Chondrocyte (in vitro differentiated cells): ENCODE measurements around the gene ZC3HAV1L. TPM values are rescaled to one million over a fixed set of nuclear protein-coding genes. Genes with fewer than 3 reads are reported as not detected.
A peak's percentile ranks its signal among the peaks of the same experiment; 100 is the strongest.

ENCODE experiments used
- DNase-seq: peaks from one replicate; pipeline ENCODE4 v3.0.0; 2021; ENCODE audit warnings: mixed read lengths, low spot score
- H3K27ac Mint-ChIP-seq: one replicate; pipeline ENCODE4 v1.8.0; 2021; ENCODE audit warnings: mild to moderate bottlenecking, moderate library complexity, mixed read lengths; ENCODE audit not compliant: unreplicated experiment
- H3K27me3 Mint-ChIP-seq: 2 replicates; pipeline ENCODE4 v1.8.0; 2021; ENCODE audit warnings: low read depth, mixed read lengths
- H3K36me3 Mint-ChIP-seq: 2 replicates; pipeline ENCODE4 v1.8.0; 2021; ENCODE audit warnings: low read depth, mixed read lengths
- H3K4me1 Mint-ChIP-seq: 2 replicates; pipeline ENCODE4 v1.8.0; 2021; ENCODE audit warnings: low read depth, mild to moderate bottlenecking, mixed read lengths
- H3K4me3 Mint-ChIP-seq: one replicate; pipeline ENCODE4 v1.8.0; 2021; ENCODE audit warnings: mild to moderate bottlenecking, moderate library complexity, mixed read lengths; ENCODE audit not compliant: unreplicated experiment
- H3K9me3 Mint-ChIP-seq: 2 replicates; pipeline ENCODE4 v1.8.0; 2021; ENCODE audit warnings: low read depth, mixed read lengths
- total RNA-seq: library from RNA; stranded (reverse); gene quantifications from 3 replicates; pipeline ENCODE4 v1.2.1, GENCODE V29; 2021
- TF ChIP-seq, protein P1 (sequence below): fragments of 200-600 bp; sonication (generic); IDR thresholded peaks from 2 replicates; pipeline ENCODE4 v1.5.0; 2021; ENCODE audit warnings: antibody characterized with exemption, mild to moderate bottlenecking, moderate library complexity

Gene ZC3HAV1L
- total RNA-seq, 1 donor from 2014 or later, result 9.9 TPM

DNA sequence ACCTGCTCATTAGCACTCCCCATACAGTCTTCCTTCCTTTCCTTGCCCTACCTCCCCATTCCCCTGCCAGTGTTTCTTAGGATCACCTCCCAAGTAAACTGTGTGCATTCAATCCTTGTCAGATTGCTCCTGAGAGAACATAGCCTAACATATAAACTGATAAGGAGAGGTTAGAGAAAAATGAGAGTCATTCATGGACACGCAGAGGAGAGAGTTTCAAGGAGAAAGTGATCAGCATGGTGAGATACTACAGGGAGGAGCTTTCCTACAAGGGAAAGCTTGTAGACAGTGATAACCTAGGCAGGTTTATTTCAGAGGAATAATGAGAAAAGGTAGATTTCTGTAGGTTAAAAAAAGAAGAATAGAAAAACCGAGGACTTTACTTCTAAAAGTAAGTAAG, 2.8 kb upstream of the ZC3HAV1L start:
- Mint-ChIP-seq H3K4me3 (no peak overlapping the region), H3K9me3 (no peaks in the 10 kb centered on the region), H3K27ac (no peak overlapping the region), H3K4me1 (peaks cover 6% of the 10 kb centered on the region), H3K36me3 (no peaks in the 10 kb centered on the region), H3K27me3 (peaks cover 5% of the 10 kb centered on the region)
- TF ChIP-seq, protein P1, sequence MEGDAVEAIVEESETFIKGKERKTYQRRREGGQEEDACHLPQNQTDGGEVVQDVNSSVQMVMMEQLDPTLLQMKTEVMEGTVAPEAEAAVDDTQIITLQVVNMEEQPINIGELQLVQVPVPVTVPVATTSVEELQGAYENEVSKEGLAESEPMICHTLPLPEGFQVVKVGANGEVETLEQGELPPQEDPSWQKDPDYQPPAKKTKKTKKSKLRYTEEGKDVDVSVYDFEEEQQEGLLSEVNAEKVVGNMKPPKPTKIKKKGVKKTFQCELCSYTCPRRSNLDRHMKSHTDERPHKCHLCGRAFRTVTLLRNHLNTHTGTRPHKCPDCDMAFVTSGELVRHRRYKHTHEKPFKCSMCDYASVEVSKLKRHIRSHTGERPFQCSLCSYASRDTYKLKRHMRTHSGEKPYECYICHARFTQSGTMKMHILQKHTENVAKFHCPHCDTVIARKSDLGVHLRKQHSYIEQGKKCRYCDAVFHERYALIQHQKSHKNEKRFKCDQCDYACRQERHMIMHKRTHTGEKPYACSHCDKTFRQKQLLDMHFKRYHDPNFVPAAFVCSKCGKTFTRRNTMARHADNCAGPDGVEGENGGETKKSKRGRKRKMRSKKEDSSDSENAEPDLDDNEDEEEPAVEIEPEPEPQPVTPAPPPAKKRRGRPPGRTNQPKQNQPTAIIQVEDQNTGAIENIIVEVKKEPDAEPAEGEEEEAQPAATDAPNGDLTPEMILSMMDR, result no peak
- DNase-seq, result no peak

DNA sequence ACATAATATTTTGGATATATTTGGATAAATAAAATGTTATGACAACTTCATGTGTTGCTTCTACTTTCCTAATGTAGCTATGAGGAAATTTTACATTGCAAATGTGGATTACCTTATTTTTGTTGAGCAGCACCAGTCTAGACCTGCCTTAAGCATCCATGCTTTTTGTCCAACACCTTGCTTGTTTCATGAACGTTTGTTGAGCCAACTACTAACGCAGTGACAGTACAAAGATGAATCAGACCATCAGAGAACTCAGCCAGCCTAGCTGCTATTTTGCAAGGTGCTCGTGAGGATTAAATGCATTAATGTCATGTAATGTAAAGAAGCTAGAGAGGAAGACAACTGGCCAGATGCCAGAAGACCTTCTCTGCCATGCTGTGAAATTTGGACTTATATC, 1.1 kb upstream of the ZC3HAV1L start:
- no peak for DNase-seq
- Mint-ChIP-seq H3K27ac (no peak overlapping the region), H3K4me1 (peaks cover 6% of the 10 kb centered on the region), H3K9me3 (no peaks in the 10 kb centered on the region), H3K36me3 (no peaks in the 10 kb centered on the region), H3K4me3 (no peak overlapping the region), H3K27me3 (peaks cover 5% of the 10 kb centered on the region)
- TF ChIP-seq, protein P1, result no peak

DNA sequence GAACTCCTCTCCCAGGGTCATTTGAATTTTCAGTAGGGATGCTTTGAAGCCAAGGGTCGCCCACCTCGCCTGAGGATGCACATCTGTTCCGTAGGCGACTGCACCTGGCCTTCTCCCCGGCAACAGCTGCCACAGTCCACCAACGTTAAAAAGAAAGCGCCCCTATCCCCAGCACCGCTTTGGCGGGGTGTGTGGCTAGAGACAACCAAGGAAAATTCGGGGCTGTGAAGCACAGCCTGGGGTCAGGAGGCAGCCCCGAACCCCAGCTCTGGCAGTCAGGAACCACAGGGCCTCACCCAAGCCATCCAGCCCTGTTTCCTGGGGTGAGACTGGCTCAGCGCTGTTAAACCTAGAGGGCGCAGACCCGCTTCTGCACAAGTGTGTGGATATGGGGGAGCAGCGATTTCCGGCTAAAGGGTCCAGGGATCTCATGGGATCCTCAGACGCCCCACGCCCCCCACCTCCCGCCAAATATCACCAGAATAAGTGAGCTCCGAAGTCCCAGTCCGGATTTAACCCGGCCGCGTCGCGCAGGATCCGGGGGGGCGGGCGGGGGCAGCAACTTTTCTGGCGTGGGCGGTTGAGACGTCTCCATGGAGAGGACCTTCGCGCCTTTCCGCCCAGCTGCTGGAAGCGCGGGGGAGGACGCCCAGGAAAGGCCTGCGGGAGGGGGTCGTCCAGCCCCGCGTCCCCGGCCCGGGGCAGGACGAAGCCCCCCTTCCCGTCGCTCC, 822 bp downstream of the ZC3HAV1L start:
- TF ChIP-seq, protein P1, result no peak
- Mint-ChIP-seq H3K36me3 (no peaks in the 10 kb centered on the region), H3K27me3 (peaks cover 5% of the 10 kb centered on the region), H3K27ac (peak overlapping the region; percentile 69), H3K9me3 (no peaks in the 10 kb centered on the region), H3K4me1 (peaks cover 6% of the 10 kb centered on the region), H3K4me3 (peak overlapping the region; percentile 63)
- no peak for DNase-seq

DNA sequence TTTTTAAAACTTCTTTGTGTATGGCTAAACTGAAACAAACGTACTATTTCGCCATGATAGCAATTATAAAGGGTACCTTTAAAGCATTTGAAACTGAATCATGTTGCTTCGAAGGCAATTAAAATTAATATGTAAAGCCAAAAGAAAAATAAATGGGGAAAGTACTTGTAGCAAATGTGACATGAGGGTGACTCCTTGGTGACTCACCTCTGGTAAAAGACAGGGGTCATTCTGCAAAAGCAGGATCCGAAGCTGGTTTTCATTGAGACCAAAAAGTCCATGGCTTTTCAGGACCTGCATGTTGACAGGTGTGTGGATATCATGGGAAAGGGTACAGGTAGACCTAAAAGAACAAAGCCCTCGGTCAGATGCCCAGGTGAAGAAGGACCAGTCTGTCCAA, 1.5 kb downstream of the ZC3HAV1L start:
- no peaks in the 10 kb centered on the region for H3K36me3 Mint-ChIP-seq
- DNase-seq, result no peak
- peak overlapping the region; percentile 63 for H3K4me3 Mint-ChIP-seq

DNA sequence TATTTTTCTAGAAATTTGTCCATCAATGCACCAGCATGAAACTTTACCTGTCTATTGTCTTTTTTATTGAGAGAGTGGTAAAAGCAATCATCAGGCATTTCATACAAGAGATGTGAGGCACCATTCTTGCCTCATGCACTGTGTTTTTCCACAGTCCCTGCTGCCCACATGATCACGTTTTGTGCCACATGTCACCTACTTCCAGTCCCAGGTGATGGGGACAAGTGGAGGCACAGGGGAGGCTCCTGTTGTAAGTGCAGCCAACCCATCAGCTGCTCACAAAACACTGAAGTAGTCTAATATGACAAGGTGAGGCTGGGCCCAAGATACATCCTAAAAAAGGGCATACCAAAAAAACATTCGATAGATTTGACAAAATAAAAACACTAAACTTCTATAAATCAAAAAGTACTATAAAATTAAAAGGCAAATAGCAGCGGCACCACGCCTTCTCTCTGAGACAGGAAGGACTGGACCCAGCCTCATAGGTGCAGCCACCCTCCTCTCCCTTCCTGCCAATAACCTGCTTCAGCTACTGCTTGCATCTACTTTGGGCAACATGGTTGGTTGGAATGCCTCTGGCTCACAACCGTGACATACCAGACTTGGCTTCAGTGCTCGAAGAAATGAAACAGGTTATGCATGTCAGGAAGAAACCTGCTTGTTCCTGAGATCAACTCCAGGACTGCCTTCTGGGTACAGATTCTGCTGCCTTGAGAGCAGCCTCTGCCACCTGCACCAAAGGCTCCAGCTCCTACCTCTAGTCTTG, 2.3 kb downstream of the ZC3HAV1L start:
- Mint-ChIP-seq H3K27ac (no peak overlapping the region), H3K27me3 (peaks cover 2% of the 10 kb centered on the region), H3K4me3 (no peak overlapping the region), H3K9me3 (no peaks in the 10 kb centered on the region), H3K36me3 (no peaks in the 10 kb centered on the region), H3K4me1 (peaks cover 6% of the 10 kb centered on the region)
- no peak for DNase-seq
- TF ChIP-seq, protein P1, result no peak

More for the DNA sequence above, 1.5 kb downstream of the ZC3HAV1L start:
- Mint-ChIP-seq H3K9me3 (no peaks in the 10 kb centered on the region), H3K4me1 (peaks cover 6% of the 10 kb centered on the region), H3K27ac (no peak overlapping the region), H3K27me3 (peaks cover 5% of the 10 kb centered on the region)
- TF ChIP-seq, protein P1, result no peak
